Brain microvascular endothelial cell (primary cell): ENCODE measurements around the gene REXO4.
A peak's percentile ranks its signal among the peaks of the same experiment; 100 is the strongest.

ENCODE experiments used
- DNase-seq: peaks from one replicate; pipeline ENCODE4 v3.0.0-alpha.2; 2020
- H3K27ac ChIP-seq: fragments of 250-450 bp; sonication (Bioruptor Pico); 2 replicates; pipeline ENCODE4 v1.5.1; 2020; ENCODE audit warnings: mild to moderate bottlenecking, moderate library complexity
- H3K27me3 ChIP-seq: fragments of 250-450 bp; sonication (Bioruptor Pico); replicated peaks from 2 replicates; pipeline ENCODE4 v1.5.1; 2020; ENCODE audit warnings: mild to moderate bottlenecking
- H3K36me3 ChIP-seq: fragments of 250-450 bp; sonication (Bioruptor Pico); replicated peaks from 2 replicates; pipeline ENCODE4 v1.5.1; 2020; ENCODE audit warnings: mild to moderate bottlenecking
- H3K4me3 ChIP-seq: 2 replicates; pipeline ENCODE4 v1.5.1; 2011; ENCODE audit warnings: low read depth, mild to moderate bottlenecking, control low read depth, low read length, moderate library complexity
- CTCF ChIP-seq: IDR thresholded peaks from 2 replicates; pipeline ENCODE4 v1.5.1; 2011; ENCODE audit warnings: low read depth, mild to moderate bottlenecking, moderate library complexity, low read length, control low read depth, inconsistent platforms; ENCODE audit errors: missing control alignments
- in situ Hi-C: cut with HindIII; loops from 2 replicates; pipeline ENCODE4 v1.10.0; 2017; ENCODE audit warnings: low sequenced_read_pairs, low pct_ligation_motif_present

REXO4 gene

GRCh38 chr9:133357656-133358055, 60.2 kb downstream of the REXO4 start:
- Histone ChIP-seq H3K27me3 (no peaks in the 10 kb centered on the region), H3K4me3 (peak overlapping the region; percentile 3), H3K36me3 (peaks cover 33% of the 10 kb centered on the region), H3K27ac (no peak overlapping the region)
- no peak for DNase-seq
- in situ Hi-C loops = no loop called here
- TF ChIP-seq CTCF = no peak

GRCh38 chr9:133356391-133357091, 61.3 kb downstream of the REXO4 start, which contains the start of the genes SURF1 and SURF2:
Gene SURF1, minus strand, starts transcription at chr9:133356487. Its CDS starts 34 bp downstream, at chr9:133356453.
Gene SURF2, plus strand, starts transcription at chr9:133356550. Its CDS starts 43 bp downstream, at chr9:133356593.
- peak; percentile 10 for TF ChIP-seq CTCF
- Histone ChIP-seq H3K36me3 (peaks cover 35% of the 10 kb centered on the region), H3K27ac (peak within 1 kb of the TSS; percentile 38), H3K4me3 (peak within 1 kb of the TSS; percentile 70), H3K27me3 (no peaks in the 10 kb centered on the region)
- peak; percentile 72 for DNase-seq
- in situ Hi-C loops = no loop called here
